ENCODE data around the gene ZNF547. TPM values are rescaled to one million over a fixed set of nuclear protein-coding genes. Genes with fewer than 3 reads are reported as not detected.

ZNF547 gene
- total and polyA plus RNA-seq, 2 donors (not counting 3 experiments of a cell fraction or from before 2014, with no cell fraction given), result 1.9 to 2.7 TPM

GRCh38 chr19:57395710-57396109 lies 32.4 kb downstream of the ZNF547 start:
- no peaks in the 10 kb centered on the region for H4K20me1 ChIP-seq (replicated peaks; ENCODE audit: control insufficient read depth, extremely low read depth, insufficient read depth, low read length)
- POLR2A ChIA-PET, result no interaction called here
- CTCF ChIA-PET, result no interaction called here
- H3K9me3 ChIP-seq (replicated peaks; ENCODE audit: control insufficient read depth, insufficient read depth, low read length), result peaks cover 7% of the 10 kb centered on the region
- H3K36me3 ChIP-seq (ENCODE audit: control insufficient read depth in 2 of 2, extremely low read depth in 1 of 2, insufficient read depth in 2 of 2, low read length in 2 of 2), result peaks cover 3 to 25% of the 10 kb centered on the region in 2 experiments
- DNase-seq (ENCODE audit: low read depth, low spot score), result no peak
- dilution Hi-C loops (cut with MboI; ENCODE audit: extremely low pct_ligation_motif_present, low sequenced_read_pairs) (no loop called here), intact Hi-C loops (cut with micrococcal nuclease) (no loop called here)
- H3K4me3 ChIP-seq (replicated peaks in 1 of 3; ENCODE audit: insufficient read depth in 1 of 3, low read depth in 1 of 3, low read length in 3 of 3), result no peak overlapping the region
- no TSS peak for BruUV-seq (replicated peaks)
- no peak overlapping the region for H3K4me2 ChIP-seq (ENCODE audit: insufficient read depth, low read length)
- TF ChIP-seq MYC (IDR thresholded peaks at IDR 0.05; ENCODE audit: low read depth, low read length) (no peak), JUN (IDR thresholded peaks at IDR 0.05; ENCODE audit: borderline replicate concordance, insufficient read depth, insufficient read length, low read depth) (no peak), GATA2 (IDR thresholded peaks at IDR 0.05; ENCODE audit: insufficient read depth, insufficient read length, low read depth, low read length) (no peak), EZH2 (IDR thresholded peaks at IDR 0.05; ENCODE audit: borderline replicate concordance, low read depth, low read length, severe bottlenecking) (no peak), POLR2A (IDR thresholded peaks at IDR 0.05; ENCODE audit: low read depth, low read length) (no peak)
- TF ChIP-seq, protein P1, sequence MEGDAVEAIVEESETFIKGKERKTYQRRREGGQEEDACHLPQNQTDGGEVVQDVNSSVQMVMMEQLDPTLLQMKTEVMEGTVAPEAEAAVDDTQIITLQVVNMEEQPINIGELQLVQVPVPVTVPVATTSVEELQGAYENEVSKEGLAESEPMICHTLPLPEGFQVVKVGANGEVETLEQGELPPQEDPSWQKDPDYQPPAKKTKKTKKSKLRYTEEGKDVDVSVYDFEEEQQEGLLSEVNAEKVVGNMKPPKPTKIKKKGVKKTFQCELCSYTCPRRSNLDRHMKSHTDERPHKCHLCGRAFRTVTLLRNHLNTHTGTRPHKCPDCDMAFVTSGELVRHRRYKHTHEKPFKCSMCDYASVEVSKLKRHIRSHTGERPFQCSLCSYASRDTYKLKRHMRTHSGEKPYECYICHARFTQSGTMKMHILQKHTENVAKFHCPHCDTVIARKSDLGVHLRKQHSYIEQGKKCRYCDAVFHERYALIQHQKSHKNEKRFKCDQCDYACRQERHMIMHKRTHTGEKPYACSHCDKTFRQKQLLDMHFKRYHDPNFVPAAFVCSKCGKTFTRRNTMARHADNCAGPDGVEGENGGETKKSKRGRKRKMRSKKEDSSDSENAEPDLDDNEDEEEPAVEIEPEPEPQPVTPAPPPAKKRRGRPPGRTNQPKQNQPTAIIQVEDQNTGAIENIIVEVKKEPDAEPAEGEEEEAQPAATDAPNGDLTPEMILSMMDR (IDR thresholded peaks at IDR 0.05; ENCODE audit: extremely low read depth in 1 of 2, insufficient read depth in 1 of 2, low read depth in 1 of 2, low read length in 2 of 2), result no peak
- H3K79me2 ChIP-seq (ENCODE audit: control insufficient read depth, insufficient read depth, low read length), result no peaks in the 10 kb centered on the region
- H3K4me1 ChIP-seq (ENCODE audit: control insufficient read depth, extremely low read depth, insufficient read depth, low read length), result peaks cover under 1% of the 10 kb centered on the region
- H3K9me1 ChIP-seq (replicated peaks; ENCODE audit: control insufficient read depth, extremely low read depth, insufficient read depth, low read length), result no peaks in the 10 kb centered on the region
- no peak overlapping the region for H2AFZ ChIP-seq (ENCODE audit: low read depth, low read length)
- H3K9ac ChIP-seq (replicated peaks; ENCODE audit: extremely low read depth, insufficient read depth, low read length), result no peak overlapping the region
- H3K27me3 ChIP-seq (ENCODE audit: control insufficient read depth in 2 of 2, insufficient read depth in 2 of 2, low read length in 2 of 2), result no peaks in the 10 kb centered on the region
- no peak overlapping the region for H3K27ac ChIP-seq (ENCODE audit: insufficient read depth, low read depth, low read length)
- FAIRE-seq, result no peak

GRCh38 chr19:57398868-57399267 lies 35.5 kb downstream of the ZNF547 start:
- H3K79me2 ChIP-seq (ENCODE audit: control insufficient read depth, insufficient read depth, low read length), result no peaks in the 10 kb centered on the region
- peaks cover 7% of the 10 kb centered on the region for H3K9me3 ChIP-seq (replicated peaks; ENCODE audit: control insufficient read depth, insufficient read depth, low read length)
- H4K20me1 ChIP-seq (replicated peaks; ENCODE audit: control insufficient read depth, extremely low read depth, insufficient read depth, low read length), result no peaks in the 10 kb centered on the region
- no peaks in the 10 kb centered on the region for H3K27me3 ChIP-seq (ENCODE audit: control insufficient read depth in 2 of 2, insufficient read depth in 2 of 2, low read length in 2 of 2)
- no peak for TF ChIP-seq MYC (IDR thresholded peaks at IDR 0.05; ENCODE audit: low read depth, low read length)
- TF ChIP-seq JUN (IDR thresholded peaks at IDR 0.05; ENCODE audit: borderline replicate concordance, insufficient read depth, insufficient read length, low read depth), result no peak
- TF ChIP-seq POLR2AphosphoS5 (IDR thresholded peaks at IDR 0.05; ENCODE audit: insufficient read depth, low read depth, low read length), result no peak
- no peak for TF ChIP-seq FOS (IDR thresholded peaks at IDR 0.05; ENCODE audit: borderline replicate concordance, insufficient read depth, low read length)
- H2AFZ ChIP-seq (ENCODE audit: low read depth, low read length), result no peak overlapping the region
- BruUV-seq (replicated peaks), result no TSS peak
- DNase-seq (ENCODE audit: low read depth, low spot score) (no peak), FAIRE-seq (no peak)
- H3K9me1 ChIP-seq (replicated peaks; ENCODE audit: control insufficient read depth, extremely low read depth, insufficient read depth, low read length), result no peaks in the 10 kb centered on the region
- dilution Hi-C loops (cut with MboI; ENCODE audit: extremely low pct_ligation_motif_present, low sequenced_read_pairs), result no loop called here
- H3K4me2 ChIP-seq (ENCODE audit: insufficient read depth, low read length), result no peak overlapping the region
- H3K36me3 ChIP-seq (ENCODE audit: control insufficient read depth in 2 of 2, extremely low read depth in 1 of 2, insufficient read depth in 2 of 2, low read length in 2 of 2), result peaks cover 3 to 24% of the 10 kb centered on the region in 2 experiments
- ChIA-PET POLR2A (no interaction called here), CTCF (no interaction called here)
- no peak overlapping the region for H3K4me3 ChIP-seq (replicated peaks in 1 of 3; ENCODE audit: insufficient read depth in 1 of 3, low read depth in 1 of 3, low read length in 3 of 3)
- H3K27ac ChIP-seq (ENCODE audit: insufficient read depth, low read depth, low read length), result no peak overlapping the region
- intact Hi-C loops (cut with micrococcal nuclease), result no loop called here
- no peaks in the 10 kb centered on the region for H3K4me1 ChIP-seq (ENCODE audit: control insufficient read depth, extremely low read depth, insufficient read depth, low read length)
- H3K9ac ChIP-seq (replicated peaks; ENCODE audit: extremely low read depth, insufficient read depth, low read length), result no peak overlapping the region

Measured in endothelial cell of umbilical vein (primary cell).